Chondrocyte (in vitro differentiated cells): ENCODE measurements around the gene PAFAH2. TPM values are rescaled to one million over a fixed set of nuclear protein-coding genes. Genes with fewer than 3 reads are reported as not detected.

Experiments
- DNase-seq: peaks from one replicate; pipeline ENCODE4 v3.0.0; 2021; ENCODE audit warnings: mixed read lengths, low spot score
- H3K27ac Mint-ChIP-seq: one replicate; pipeline ENCODE4 v1.8.0; 2021; ENCODE audit warnings: mild to moderate bottlenecking, moderate library complexity, mixed read lengths; ENCODE audit not compliant: unreplicated experiment
- H3K27me3 Mint-ChIP-seq: 2 replicates; pipeline ENCODE4 v1.8.0; 2021; ENCODE audit warnings: low read depth, mixed read lengths
- H3K36me3 Mint-ChIP-seq: 2 replicates; pipeline ENCODE4 v1.8.0; 2021; ENCODE audit warnings: low read depth, mixed read lengths
- H3K4me1 Mint-ChIP-seq: 2 replicates; pipeline ENCODE4 v1.8.0; 2021; ENCODE audit warnings: low read depth, mild to moderate bottlenecking, mixed read lengths
- H3K4me3 Mint-ChIP-seq: one replicate; pipeline ENCODE4 v1.8.0; 2021; ENCODE audit warnings: mild to moderate bottlenecking, moderate library complexity, mixed read lengths; ENCODE audit not compliant: unreplicated experiment
- H3K9me3 Mint-ChIP-seq: 2 replicates; pipeline ENCODE4 v1.8.0; 2021; ENCODE audit warnings: low read depth, mixed read lengths
- CTCF ChIP-seq: fragments of 200-600 bp; sonication (generic); IDR thresholded peaks from 2 replicates; pipeline ENCODE4 v1.5.0; 2021; ENCODE audit warnings: antibody characterized with exemption, mild to moderate bottlenecking, moderate library complexity
- total RNA-seq: library from RNA; stranded (reverse); gene quantifications from 3 replicates; pipeline ENCODE4 v1.2.1, GENCODE V29; 2021

The PAFAH2 gene
- total RNA-seq, 1 donor from 2014 or later: 10.7 TPM

- TF ChIP-seq CTCF: no peak
- H3K9me3 Mint-ChIP-seq: no peaks in the 10 kb centered on the region
- no peaks in the 10 kb centered on the region for H3K36me3 Mint-ChIP-seq
Measured at GRCh38 chr1:25926731-25927496, 70.9 kb downstream of the PAFAH2 start.

GRCh38 chr1:25924454-25924853, 73.4 kb downstream of the PAFAH2 start:
- Mint-ChIP-seq H3K9me3 (no peaks in the 10 kb centered on the region), H3K4me1 (peaks cover 24% of the 10 kb centered on the region), H3K36me3 (no peaks in the 10 kb centered on the region), H3K27ac (no peak overlapping the region), H3K27me3 (no peaks in the 10 kb centered on the region), H3K4me3 (no peak overlapping the region)
- TF ChIP-seq CTCF: no peak
- DNase-seq: no peak

More at GRCh38 chr1:25926731-25927496, 70.9 kb downstream of the PAFAH2 start:
- H3K4me3 Mint-ChIP-seq: no peak overlapping the region
- DNase-seq: no peak
- H3K27ac Mint-ChIP-seq: no peak overlapping the region
- H3K4me1 Mint-ChIP-seq: peaks cover 20% of the 10 kb centered on the region
- no peaks in the 10 kb centered on the region for H3K27me3 Mint-ChIP-seq

GRCh38 chr1:25922971-25923552, 74.8 kb downstream of the PAFAH2 start:
- peak overlapping the region; percentile 59 for H3K4me3 Mint-ChIP-seq
- no peaks in the 10 kb centered on the region for H3K9me3 Mint-ChIP-seq
- H3K4me1 Mint-ChIP-seq: peaks cover 25% of the 10 kb centered on the region
- no peaks in the 10 kb centered on the region for H3K36me3 Mint-ChIP-seq
- no peak overlapping the region for H3K27ac Mint-ChIP-seq
- no peak for DNase-seq
- no peak for TF ChIP-seq CTCF
- H3K27me3 Mint-ChIP-seq: no peaks in the 10 kb centered on the region

- Mint-ChIP-seq H3K9me3 (no peaks in the 10 kb centered on the region), H3K4me1 (peaks cover 28% of the 10 kb centered on the region), H3K27ac (peak overlapping the region; percentile 65), H3K4me3 (peak overlapping the region; percentile 71), H3K27me3 (no peaks in the 10 kb centered on the region), H3K36me3 (no peaks in the 10 kb centered on the region)
- TF ChIP-seq CTCF: peak; percentile 28
- DNase-seq: no peak
Measured at GRCh38 chr1:25922056-25922970, 75.5 kb downstream of the PAFAH2 start.

- DNase-seq: no peak
Measured at GRCh38 chr1:25918615-25919014, 79.2 kb downstream of the PAFAH2 start.

More at GRCh38 chr1:25918615-25919014, 79.2 kb downstream of the PAFAH2 start:
- TF ChIP-seq CTCF: no peak
- H3K27me3 Mint-ChIP-seq: no peaks in the 10 kb centered on the region
- H3K4me1 Mint-ChIP-seq: peaks cover 30% of the 10 kb centered on the region
- no peaks in the 10 kb centered on the region for H3K9me3 Mint-ChIP-seq
- no peak overlapping the region for H3K4me3 Mint-ChIP-seq
- H3K27ac Mint-ChIP-seq: no peak overlapping the region
- H3K36me3 Mint-ChIP-seq: no peaks in the 10 kb centered on the region
